Effector memory CD8-positive, alpha-beta T cell (primary cell): ENCODE data around the gene TGFBI.
A peak's percentile ranks its signal among the peaks of the same experiment; 100 is the strongest.

Source experiments
- ATAC-seq: fragments of 150-1000 bp; cut with Tn5 transposase; replicated peaks from 2 replicates; pipeline ENCODE4 v1.10.0; 2021; ENCODE audit warnings: mild to moderate bottlenecking, moderate library complexity
- DNase-seq, 3 experiments: peaks; one replicate each; pipeline ENCODE4 v3.0.0; 2021
- H3K27ac Mint-ChIP-seq, 2 donors: one replicate each; pipeline ENCODE4 v1.8.0; 2022; ENCODE audit warnings: mild to moderate bottlenecking in 2 of 2, mixed read lengths in 2 of 2, moderate library complexity in 2 of 2
- H3K27me3 Mint-ChIP-seq, 2 donors: one replicate each; pipeline ENCODE4 v1.8.0; 2022; ENCODE audit warnings: mixed read lengths in 2 of 2
- H3K36me3 Mint-ChIP-seq: one replicate; pipeline ENCODE4 v1.8.0; 2022; ENCODE audit warnings: mild to moderate bottlenecking, moderate library complexity, mixed read lengths; ENCODE audit not compliant: insufficient read depth
- H3K4me1 Mint-ChIP-seq, 2 donors: one replicate each; pipeline ENCODE4 v1.8.0; 2022; ENCODE audit warnings: low read depth in 2 of 2, mixed read lengths in 2 of 2
- H3K4me3 Mint-ChIP-seq, 2 donors: one replicate each; pipeline ENCODE4 v1.8.0; 2022; ENCODE audit warnings: mild to moderate bottlenecking in 2 of 2, mixed read lengths in 2 of 2, moderate library complexity in 2 of 2
- H3K9me3 Mint-ChIP-seq, 2 donors: one replicate each; pipeline ENCODE4 v1.8.0; 2022; ENCODE audit warnings: mixed read lengths in 2 of 2

The TGFBI gene

DNA sequence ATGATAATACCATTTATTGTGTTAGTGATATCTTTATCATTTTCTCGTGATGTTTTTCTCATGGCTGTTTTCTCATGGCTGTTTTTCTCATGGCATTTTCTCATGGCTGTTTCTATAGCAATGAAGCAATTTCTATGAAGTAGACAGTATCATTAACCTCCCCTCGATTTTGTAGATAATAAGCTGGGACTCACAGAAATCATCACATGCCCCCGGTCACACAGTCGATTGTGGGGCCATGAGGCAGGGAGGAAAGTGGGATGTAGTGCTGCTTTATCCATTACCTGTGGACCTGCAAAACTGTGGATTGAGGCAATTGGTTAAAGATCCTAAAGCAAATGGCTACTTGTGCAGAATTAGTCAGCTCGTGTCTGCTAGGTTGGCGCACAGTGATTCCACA, 47.3 kb downstream of the TGFBI start:
- H3K4me1 Mint-ChIP-seq, result peaks cover 9 to 13% of the 10 kb centered on the region in 2 donors
- ATAC-seq (no peak), DNase-seq (no peak)
- H3K27ac Mint-ChIP-seq, result no peak overlapping the region
- peaks cover 9% of the 10 kb centered on the region for H3K36me3 Mint-ChIP-seq
- peaks cover 31 to 47% of the 10 kb centered on the region in 2 donors for H3K27me3 Mint-ChIP-seq
- H3K4me3 Mint-ChIP-seq, result no peak overlapping the region
- no peaks in the 10 kb centered on the region for H3K9me3 Mint-ChIP-seq

- ATAC-seq (no peak), DNase-seq (no peak)
- Mint-ChIP-seq H3K27me3 (peaks cover 31 to 47% of the 10 kb centered on the region in 2 donors), H3K36me3 (peaks cover 9% of the 10 kb centered on the region), H3K4me3 (no peak overlapping the region), H3K9me3 (no peaks in the 10 kb centered on the region), H3K4me1 (peaks cover 9 to 13% of the 10 kb centered on the region in 2 donors), H3K27ac (no peak overlapping the region)
Observed at GRCh38 chr5:136076881-136077445, 48.2 kb downstream of the TGFBI start.

DNA sequence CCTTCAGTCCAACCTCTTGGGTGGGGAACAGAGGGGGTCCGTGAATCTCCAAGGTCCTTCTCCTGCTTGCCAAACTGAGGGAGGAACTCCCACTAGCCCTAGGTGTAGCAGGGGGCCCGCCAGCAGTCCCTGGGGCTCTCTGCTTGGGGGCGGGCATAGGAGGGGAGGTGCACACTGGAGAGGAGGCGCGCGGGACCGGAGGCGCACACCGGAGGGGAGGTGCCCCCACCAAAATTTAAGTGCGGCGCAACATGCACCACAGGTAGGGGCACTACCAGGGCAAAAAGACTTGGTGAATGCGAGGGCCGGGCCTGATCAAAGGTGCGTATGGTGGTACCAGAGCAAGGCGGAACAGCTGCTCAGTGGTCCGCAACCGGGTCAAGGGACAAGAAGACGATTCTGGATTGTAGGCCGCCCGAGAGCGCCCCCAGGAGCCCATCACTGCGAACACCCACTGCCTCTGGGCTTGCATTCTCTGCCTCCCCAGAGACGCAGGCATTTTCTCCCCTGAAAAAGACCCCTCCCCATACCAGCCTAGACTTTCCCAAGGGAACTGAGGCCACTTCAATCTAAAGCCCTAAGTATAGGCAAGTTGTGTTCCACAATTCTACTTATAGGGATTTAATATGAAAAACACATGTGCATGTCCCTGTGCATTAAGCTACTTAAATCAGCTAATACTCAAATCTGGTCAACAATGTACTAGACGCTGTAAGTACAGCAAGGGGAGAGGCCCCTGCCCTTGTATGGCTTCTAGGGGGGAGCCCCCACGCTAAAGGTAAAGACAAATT, 50.6 kb downstream of the TGFBI start:
- peaks cover 9% of the 10 kb centered on the region for H3K36me3 Mint-ChIP-seq
- DNase-seq (no peak), ATAC-seq (no peak)
- H3K27ac Mint-ChIP-seq, result peak overlapping the region in 1 of 2 donors; percentile 11
- H3K4me3 Mint-ChIP-seq, result peak overlapping the region; percentile 76 to 77
- peaks cover 9 to 13% of the 10 kb centered on the region in 2 donors for H3K4me1 Mint-ChIP-seq
- no peaks in the 10 kb centered on the region for H3K9me3 Mint-ChIP-seq
- H3K27me3 Mint-ChIP-seq, result peaks cover 31 to 47% of the 10 kb centered on the region in 2 donors

- ATAC-seq, result peak; percentile 12
- Mint-ChIP-seq H3K27ac (peak overlapping the region; percentile 16 to 60), H3K4me1 (peaks cover 9 to 13% of the 10 kb centered on the region in 2 donors), H3K36me3 (peaks cover 9% of the 10 kb centered on the region), H3K4me3 (peak overlapping the region; percentile 76 to 77), H3K9me3 (no peaks in the 10 kb centered on the region), H3K27me3 (peaks cover 31 to 47% of the 10 kb centered on the region in 2 donors)
- DNase-seq, result no peak
Observed at GRCh38 chr5:136080113-136080482, 51.3 kb downstream of the TGFBI start.

DNA sequence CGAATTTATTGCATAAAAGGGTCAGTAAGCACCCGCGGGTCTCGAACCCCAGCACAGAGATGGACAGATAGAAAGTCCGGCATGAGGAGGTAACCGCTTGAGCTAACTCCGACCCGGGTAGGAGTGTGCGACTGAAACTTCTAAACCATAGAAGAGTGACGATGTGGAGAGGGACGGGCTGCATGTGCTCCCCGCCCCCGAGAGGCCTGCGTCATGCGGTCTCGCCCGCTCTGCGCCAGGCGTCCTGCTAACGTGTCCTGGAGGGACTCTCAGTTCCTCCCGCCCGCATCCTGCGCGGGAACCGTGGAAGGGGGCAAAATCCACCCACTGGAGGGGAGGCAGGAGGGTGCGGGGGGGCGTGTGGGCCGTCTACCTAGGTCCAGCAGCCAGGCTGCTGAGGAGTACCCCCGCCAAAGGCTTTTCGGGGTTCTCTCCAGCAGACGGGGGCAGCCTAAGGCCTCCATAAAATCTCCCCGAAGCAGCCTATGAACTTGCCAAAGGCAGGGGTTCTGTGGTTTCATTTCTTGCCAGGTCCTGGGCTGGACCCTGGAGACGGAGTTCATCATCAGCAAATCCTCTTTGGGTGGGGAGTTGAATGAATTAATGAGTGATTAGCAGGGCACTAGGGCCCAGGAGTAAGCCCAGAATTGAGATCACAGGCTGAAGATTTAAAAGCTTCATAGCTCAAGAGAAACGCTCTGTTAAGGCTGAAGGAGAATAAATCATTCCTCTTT, 51.9 kb downstream of the TGFBI start:
- DNase-seq, result peak; percentile 49 to 77 (median 54)
- peaks cover 31 to 47% of the 10 kb centered on the region in 2 donors for H3K27me3 Mint-ChIP-seq

GRCh38 chr5:136081217-136081591, 52.4 kb downstream of the TGFBI start:
- Mint-ChIP-seq H3K4me3 (no peak overlapping the region), H3K36me3 (peaks cover 9% of the 10 kb centered on the region), H3K4me1 (peaks cover 9 to 13% of the 10 kb centered on the region in 2 donors), H3K27me3 (peaks cover 31 to 47% of the 10 kb centered on the region in 2 donors), H3K27ac (peak overlapping the region in 1 of 2 donors; percentile 16), H3K9me3 (no peaks in the 10 kb centered on the region)
- no peak for DNase-seq
- no peak for ATAC-seq

More for the DNA sequence above, 51.9 kb downstream of the TGFBI start:
- peak; percentile 96 for ATAC-seq
- H3K36me3 Mint-ChIP-seq, result peaks cover 9% of the 10 kb centered on the region
- peaks cover 9 to 13% of the 10 kb centered on the region in 2 donors for H3K4me1 Mint-ChIP-seq
- peak overlapping the region; percentile 76 to 77 for H3K4me3 Mint-ChIP-seq
- peak overlapping the region; percentile 16 to 60 for H3K27ac Mint-ChIP-seq
- no peaks in the 10 kb centered on the region for H3K9me3 Mint-ChIP-seq

- no peak overlapping the region for H3K4me3 Mint-ChIP-seq
- peak; percentile 60 to 66 (median 62) for DNase-seq
- H3K27ac Mint-ChIP-seq, result no peak overlapping the region
- H3K9me3 Mint-ChIP-seq, result no peaks in the 10 kb centered on the region
- peaks cover 9 to 13% of the 10 kb centered on the region in 2 donors for H3K4me1 Mint-ChIP-seq
- H3K27me3 Mint-ChIP-seq, result peaks cover 23 to 33% of the 10 kb centered on the region in 2 donors
- ATAC-seq, result peak; percentile 40
- peaks cover 9% of the 10 kb centered on the region for H3K36me3 Mint-ChIP-seq
Observed at GRCh38 chr5:136082390-136083193, 53.8 kb downstream of the TGFBI start.

GRCh38 chr5:136084698-136085097, 55.9 kb downstream of the TGFBI start:
- no peak for ATAC-seq
- peaks cover 7 to 11% of the 10 kb centered on the region in 2 donors for H3K4me1 Mint-ChIP-seq
- H3K27ac Mint-ChIP-seq, result no peak overlapping the region
- peaks cover 10 to 12% of the 10 kb centered on the region in 2 donors for H3K27me3 Mint-ChIP-seq
- H3K36me3 Mint-ChIP-seq, result peaks cover 7% of the 10 kb centered on the region
- no peak overlapping the region for H3K4me3 Mint-ChIP-seq
- no peak for DNase-seq
- H3K9me3 Mint-ChIP-seq, result no peaks in the 10 kb centered on the region

DNA sequence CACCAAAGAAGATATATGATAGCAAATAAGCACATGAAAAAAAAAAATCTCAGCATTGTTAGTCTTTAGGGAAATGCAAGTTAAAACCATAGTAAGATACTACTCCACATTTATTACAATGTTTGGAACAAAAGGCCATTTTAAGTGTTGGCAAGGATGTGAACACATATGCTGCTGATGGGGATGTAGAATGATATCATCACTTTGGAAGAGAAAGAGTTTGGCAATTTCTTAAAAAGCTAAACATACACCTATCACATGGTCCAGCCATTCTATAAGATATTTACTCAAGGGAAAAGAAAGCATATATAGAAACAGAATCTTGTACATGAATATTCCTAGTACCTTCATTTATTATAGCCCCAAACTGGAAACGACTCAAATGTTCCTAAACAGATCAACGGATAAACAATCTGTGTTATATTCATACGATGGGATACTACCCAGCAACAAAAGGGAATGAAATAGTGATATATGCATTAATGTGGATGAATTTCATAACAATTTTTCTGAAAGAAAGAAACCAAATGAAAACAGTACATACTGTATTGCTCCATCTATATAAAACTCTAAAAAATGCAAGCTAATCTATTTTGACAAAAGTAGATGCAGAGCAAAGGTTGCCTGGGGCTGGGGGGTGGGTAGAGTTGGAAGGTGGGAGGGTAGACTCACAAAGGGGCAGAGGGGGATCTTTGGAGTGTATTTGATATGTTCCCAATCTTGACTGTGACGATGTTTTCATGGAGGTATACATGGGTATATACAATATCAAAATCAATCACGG, 58.2 kb downstream of the TGFBI start:
- H3K36me3 Mint-ChIP-seq, result no peaks in the 10 kb centered on the region
- ATAC-seq (no peak), DNase-seq (no peak)
- H3K4me1 Mint-ChIP-seq, result no peaks in the 10 kb centered on the region
- no peak overlapping the region for H3K27ac Mint-ChIP-seq
- peaks cover 0 to 6% of the 10 kb centered on the region in 2 donors for H3K27me3 Mint-ChIP-seq
- no peak overlapping the region for H3K4me3 Mint-ChIP-seq
- H3K9me3 Mint-ChIP-seq, result no peaks in the 10 kb centered on the region

GRCh38 chr5:136087961-136088871, 59.4 kb downstream of the TGFBI start:
- no peaks in the 10 kb centered on the region for H3K4me1 Mint-ChIP-seq
- no peak overlapping the region for H3K4me3 Mint-ChIP-seq
- peaks cover 0 to 6% of the 10 kb centered on the region in 2 donors for H3K27me3 Mint-ChIP-seq
- no peak for DNase-seq
- no peaks in the 10 kb centered on the region for H3K9me3 Mint-ChIP-seq
- H3K27ac Mint-ChIP-seq, result no peak overlapping the region
- H3K36me3 Mint-ChIP-seq, result no peaks in the 10 kb centered on the region
- ATAC-seq, result no peak

DNA sequence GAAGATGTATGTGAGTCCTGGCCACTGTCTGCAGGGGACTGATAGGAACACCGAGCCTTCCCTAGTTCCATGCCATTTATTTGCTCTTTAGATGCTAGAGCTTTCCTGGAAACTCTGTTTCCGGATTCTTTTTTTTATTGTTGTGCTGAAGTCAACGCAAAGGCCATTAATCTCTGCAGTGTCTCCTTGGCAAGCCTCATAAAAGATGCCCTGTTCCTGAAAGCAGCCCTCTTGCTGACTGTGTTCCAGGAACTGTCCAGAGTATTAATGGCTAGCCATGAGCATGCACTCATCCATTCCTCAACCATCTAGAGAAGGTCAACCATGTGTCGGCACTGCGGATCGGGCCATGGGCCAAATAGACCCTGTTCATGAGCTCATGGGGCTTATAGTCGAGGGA, 61.0 kb downstream of the TGFBI start:
- no peaks in the 10 kb centered on the region for H3K36me3 Mint-ChIP-seq
- H3K27ac Mint-ChIP-seq, result no peak overlapping the region
- ATAC-seq (no peak), DNase-seq (no peak)
- H3K27me3 Mint-ChIP-seq, result peaks cover 11 to 19% of the 10 kb centered on the region in 2 donors
- no peaks in the 10 kb centered on the region for H3K4me1 Mint-ChIP-seq
- no peaks in the 10 kb centered on the region for H3K9me3 Mint-ChIP-seq
- H3K4me3 Mint-ChIP-seq, result no peak overlapping the region

DNA sequence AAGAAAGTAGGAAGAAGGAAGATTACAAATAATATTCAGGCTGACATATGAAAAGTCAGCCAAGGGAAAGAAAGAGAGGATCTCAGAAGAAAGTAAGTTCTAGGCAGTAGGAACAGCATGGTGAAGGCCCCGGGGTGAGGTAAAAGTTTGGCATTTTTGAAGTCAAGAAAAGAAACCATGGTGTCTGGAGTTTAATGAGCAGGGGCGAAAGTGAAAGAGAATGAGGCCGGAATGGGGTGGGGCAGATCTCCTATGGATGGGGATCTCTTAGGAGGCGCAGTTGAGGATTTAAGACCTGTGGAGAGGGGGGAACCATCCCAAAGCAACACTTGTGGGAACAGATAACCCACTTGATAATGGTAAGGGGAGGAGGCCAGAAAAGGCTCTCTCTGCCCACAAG, 61.5 kb downstream of the TGFBI start:
- no peaks in the 10 kb centered on the region for H3K36me3 Mint-ChIP-seq
- DNase-seq, result no peak
- ATAC-seq, result no peak
- no peak overlapping the region for H3K4me3 Mint-ChIP-seq
- H3K4me1 Mint-ChIP-seq, result no peaks in the 10 kb centered on the region
- H3K27ac Mint-ChIP-seq, result no peak overlapping the region
- H3K27me3 Mint-ChIP-seq, result peaks cover 16 to 19% of the 10 kb centered on the region in 2 donors
- H3K9me3 Mint-ChIP-seq, result no peaks in the 10 kb centered on the region
